HL-60 (cell line): ENCODE data around the gene HRAS.

Source experiments
- DNase-seq, 2 experiments: peaks; one replicate each; pipeline ENCODE4 v3.0.0-alpha.2; 2010 to 2020; ENCODE audit warnings: low read depth in 1 of 2, low spot score in 1 of 2
- H3K27ac ChIP-seq: fragments of 250-450 bp; sonication (Bioruptor Pico); replicated peaks from 2 replicates; pipeline ENCODE4 v1.5.1; 2020; ENCODE audit warnings: mild to moderate bottlenecking, moderate library complexity
- H3K27me3 ChIP-seq: fragments of 250-450 bp; sonication (Bioruptor Pico); 2 replicates; pipeline ENCODE4 v1.5.1; 2021; ENCODE audit warnings: mild to moderate bottlenecking, moderate library complexity; ENCODE audit not compliant: insufficient read depth, poor library complexity, severe bottlenecking
- H3K4me3 ChIP-seq: replicated peaks from 2 replicates; pipeline ENCODE4 v1.5.1; 2011; ENCODE audit warnings: mild to moderate bottlenecking, control low read depth, low read length; ENCODE audit not compliant: insufficient read depth
- GABPA ChIP-seq: IDR thresholded peaks from 2 replicates; pipeline ENCODE4 v1.6.1; 2012; ENCODE audit warnings: low read depth
- POLR2AphosphoS5 ChIP-seq: IDR thresholded peaks from 2 replicates; pipeline ENCODE4 v1.6.1; 2012; ENCODE audit warnings: low read depth
- SPI1 ChIP-seq: IDR thresholded peaks from 2 replicates; pipeline ENCODE4 v1.6.1; 2012; ENCODE audit warnings: low read depth, mild to moderate bottlenecking, borderline replicate concordance
- TF ChIP-seq, protein P1 (sequence below): IDR thresholded peaks from one replicate; pipeline ENCODE4 v1.5.1; 2011; ENCODE audit warnings: low read length, control low read depth, inconsistent platforms; ENCODE audit not compliant: insufficient read depth
- TF ChIP-seq, protein P2 (sequence below): IDR thresholded peaks from 2 replicates; pipeline ENCODE4 v1.6.1; 2012; ENCODE audit warnings: low read depth; ENCODE audit not compliant: insufficient replicate concordance

HRAS gene

DNA sequence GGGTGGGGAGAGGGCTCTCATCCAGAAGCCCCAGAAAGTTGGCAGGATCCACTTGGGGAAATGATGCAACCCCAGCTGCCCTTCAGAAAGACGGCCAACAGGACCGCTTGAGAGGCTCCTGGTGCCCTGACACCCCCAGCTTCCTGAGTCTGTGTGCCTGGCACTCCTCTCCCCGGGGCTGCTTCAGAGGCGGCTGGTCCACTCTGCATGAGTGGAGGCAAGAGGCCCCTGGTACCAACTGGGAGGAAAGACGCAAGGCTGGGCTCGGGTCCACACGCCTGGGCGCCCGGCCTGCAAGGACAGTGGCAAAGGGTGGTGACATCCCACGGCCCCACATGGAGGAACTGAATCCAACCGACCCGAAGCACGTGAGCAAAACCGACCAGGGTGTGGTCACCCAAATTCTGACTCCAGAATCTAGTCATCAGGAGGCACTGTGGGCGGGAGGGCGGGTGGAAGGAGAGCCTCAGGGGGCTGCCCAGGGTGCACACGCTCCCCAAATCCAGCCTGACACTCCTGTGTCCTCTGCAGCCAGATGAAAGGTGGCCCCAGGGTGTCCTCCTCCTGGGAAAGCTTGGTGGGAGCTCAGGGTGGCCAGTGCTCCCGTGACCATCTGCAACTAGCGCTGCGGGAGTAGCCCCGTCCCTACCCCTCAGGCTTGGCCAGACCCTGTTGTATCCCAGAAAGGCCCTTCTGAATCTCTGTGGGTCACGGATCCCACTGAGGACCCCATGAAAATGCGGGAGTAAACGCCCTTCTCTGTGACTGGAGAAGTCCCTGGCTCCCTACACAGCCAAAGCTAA lies 32.0 kb downstream of the HRAS start:
- Histone ChIP-seq H3K27me3 (no peaks in the 10 kb centered on the region), H3K27ac (peak overlapping the region; percentile 100), H3K4me3 (peak overlapping the region; percentile 67)
- TF ChIP-seq POLR2AphosphoS5 (peak; percentile 37; the same call in 1 of the 2 replicates), SPI1 (peak; percentile 42; the same call in 1 of the 2 replicates), GABPA (no peak)
- TF ChIP-seq, protein P1, sequence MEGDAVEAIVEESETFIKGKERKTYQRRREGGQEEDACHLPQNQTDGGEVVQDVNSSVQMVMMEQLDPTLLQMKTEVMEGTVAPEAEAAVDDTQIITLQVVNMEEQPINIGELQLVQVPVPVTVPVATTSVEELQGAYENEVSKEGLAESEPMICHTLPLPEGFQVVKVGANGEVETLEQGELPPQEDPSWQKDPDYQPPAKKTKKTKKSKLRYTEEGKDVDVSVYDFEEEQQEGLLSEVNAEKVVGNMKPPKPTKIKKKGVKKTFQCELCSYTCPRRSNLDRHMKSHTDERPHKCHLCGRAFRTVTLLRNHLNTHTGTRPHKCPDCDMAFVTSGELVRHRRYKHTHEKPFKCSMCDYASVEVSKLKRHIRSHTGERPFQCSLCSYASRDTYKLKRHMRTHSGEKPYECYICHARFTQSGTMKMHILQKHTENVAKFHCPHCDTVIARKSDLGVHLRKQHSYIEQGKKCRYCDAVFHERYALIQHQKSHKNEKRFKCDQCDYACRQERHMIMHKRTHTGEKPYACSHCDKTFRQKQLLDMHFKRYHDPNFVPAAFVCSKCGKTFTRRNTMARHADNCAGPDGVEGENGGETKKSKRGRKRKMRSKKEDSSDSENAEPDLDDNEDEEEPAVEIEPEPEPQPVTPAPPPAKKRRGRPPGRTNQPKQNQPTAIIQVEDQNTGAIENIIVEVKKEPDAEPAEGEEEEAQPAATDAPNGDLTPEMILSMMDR: no peak
- TF ChIP-seq, protein P2, sequence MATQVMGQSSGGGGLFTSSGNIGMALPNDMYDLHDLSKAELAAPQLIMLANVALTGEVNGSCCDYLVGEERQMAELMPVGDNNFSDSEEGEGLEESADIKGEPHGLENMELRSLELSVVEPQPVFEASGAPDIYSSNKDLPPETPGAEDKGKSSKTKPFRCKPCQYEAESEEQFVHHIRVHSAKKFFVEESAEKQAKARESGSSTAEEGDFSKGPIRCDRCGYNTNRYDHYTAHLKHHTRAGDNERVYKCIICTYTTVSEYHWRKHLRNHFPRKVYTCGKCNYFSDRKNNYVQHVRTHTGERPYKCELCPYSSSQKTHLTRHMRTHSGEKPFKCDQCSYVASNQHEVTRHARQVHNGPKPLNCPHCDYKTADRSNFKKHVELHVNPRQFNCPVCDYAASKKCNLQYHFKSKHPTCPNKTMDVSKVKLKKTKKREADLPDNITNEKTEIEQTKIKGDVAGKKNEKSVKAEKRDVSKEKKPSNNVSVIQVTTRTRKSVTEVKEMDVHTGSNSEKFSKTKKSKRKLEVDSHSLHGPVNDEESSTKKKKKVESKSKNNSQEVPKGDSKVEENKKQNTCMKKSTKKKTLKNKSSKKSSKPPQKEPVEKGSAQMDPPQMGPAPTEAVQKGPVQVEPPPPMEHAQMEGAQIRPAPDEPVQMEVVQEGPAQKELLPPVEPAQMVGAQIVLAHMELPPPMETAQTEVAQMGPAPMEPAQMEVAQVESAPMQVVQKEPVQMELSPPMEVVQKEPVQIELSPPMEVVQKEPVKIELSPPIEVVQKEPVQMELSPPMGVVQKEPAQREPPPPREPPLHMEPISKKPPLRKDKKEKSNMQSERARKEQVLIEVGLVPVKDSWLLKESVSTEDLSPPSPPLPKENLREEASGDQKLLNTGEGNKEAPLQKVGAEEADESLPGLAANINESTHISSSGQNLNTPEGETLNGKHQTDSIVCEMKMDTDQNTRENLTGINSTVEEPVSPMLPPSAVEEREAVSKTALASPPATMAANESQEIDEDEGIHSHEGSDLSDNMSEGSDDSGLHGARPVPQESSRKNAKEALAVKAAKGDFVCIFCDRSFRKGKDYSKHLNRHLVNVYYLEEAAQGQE: no peak
- DNase-seq: peak; percentile 92 to 93

DNA sequence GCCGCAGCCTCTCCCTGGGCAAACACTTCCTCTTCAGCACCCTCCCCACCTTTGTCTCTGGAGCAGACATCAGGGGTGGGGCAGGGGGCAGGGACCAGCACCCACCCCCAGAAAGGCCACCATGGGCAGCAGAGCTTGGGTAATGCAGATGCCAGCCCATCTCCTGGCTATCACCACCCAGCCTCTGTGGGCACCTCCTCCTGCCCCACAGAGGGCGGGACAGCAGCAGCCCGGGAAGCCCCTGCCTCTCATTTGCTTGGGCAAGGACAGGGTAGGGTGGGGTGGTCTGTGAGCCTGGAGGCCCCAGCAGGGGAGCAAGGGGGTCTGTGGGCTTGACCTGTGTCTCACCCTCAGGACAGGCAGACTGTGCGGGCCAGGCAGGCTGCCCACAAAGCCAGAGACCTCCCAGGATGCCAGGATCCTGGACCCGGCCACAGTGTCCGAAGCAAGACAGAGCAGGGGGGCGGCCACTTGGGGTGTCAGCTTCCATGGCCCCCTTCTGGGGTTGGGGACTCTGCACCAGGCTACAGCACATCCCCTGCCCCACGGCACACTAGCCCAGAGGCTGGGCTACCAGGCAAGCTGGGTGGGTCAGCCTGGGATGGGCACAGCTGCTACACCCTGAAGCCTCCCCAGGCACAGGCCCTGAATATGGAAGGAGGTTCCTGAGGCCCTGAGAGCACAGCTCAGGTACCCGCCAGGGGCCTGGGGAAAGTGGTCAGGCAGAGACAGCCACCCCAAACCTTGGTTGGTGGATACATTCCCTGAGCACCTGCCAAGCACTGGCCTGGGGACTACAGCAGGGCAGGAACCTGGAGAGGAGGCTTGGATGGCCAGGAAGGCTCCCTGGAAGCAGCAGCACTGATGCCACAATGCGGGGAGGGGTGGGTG lies 32.8 kb downstream of the HRAS start:
- peak overlapping the region; percentile 34 for H3K4me3 ChIP-seq
- TF ChIP-seq, protein P2: peak; percentile 64
- TF ChIP-seq, protein P1: no peak
- peak; percentile 72; the same call in 1 of the 2 replicates for TF ChIP-seq SPI1
- no peak for TF ChIP-seq GABPA
- TF ChIP-seq POLR2AphosphoS5: peak; percentile 12; the same call in 1 of the 2 replicates
- peak overlapping the region; percentile 100 for H3K27ac ChIP-seq
- H3K27me3 ChIP-seq: no peaks in the 10 kb centered on the region
- peak in 1 of 2 experiments; percentile 49 for DNase-seq

DNA sequence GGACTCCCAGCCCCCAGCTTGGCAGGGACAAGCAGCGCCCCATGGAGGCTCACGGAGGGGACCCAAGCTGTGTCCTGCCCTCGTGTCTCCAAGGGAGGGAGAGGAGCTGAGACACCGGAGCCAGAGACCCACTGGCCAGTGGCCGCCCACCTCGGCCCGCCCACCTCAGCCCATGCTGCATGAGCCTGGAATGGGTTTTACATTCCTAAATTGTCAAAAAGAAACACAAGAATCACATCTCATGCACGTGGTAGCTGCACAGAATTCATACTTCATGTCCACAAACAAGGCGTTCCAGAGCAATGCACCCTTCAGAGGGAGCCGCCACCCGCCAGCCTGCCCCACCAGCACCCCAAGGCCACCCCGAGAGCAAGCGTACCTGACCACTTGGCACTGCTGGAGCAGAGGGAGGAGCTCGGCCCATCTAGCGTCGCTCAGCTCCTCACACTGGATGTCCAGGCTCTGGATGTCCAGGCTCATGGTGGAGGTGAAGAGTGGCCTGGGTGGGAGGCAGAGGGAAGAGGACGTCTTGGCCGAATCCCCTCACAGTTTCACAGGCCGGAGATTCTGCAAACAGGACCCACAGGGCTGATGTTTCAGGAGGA lies 33.6 kb downstream of the HRAS start:
- peak overlapping the region; percentile 100 for H3K27ac ChIP-seq
- H3K27me3 ChIP-seq: no peaks in the 10 kb centered on the region
- DNase-seq: no peak
- H3K4me3 ChIP-seq: peak overlapping the region; percentile 34
- 0 out of 2 replicates have a peak, but pooled peaks have one; percentile 19 for TF ChIP-seq POLR2AphosphoS5
- TF ChIP-seq SPI1: no peak
